Muscle of leg (tissue), 11 donors: ENCODE measurements around the gene GFAP. TPM values are rescaled to one million over a fixed set of nuclear protein-coding genes. Genes with fewer than 3 reads are reported as not detected.

Experiments used
- DNase-seq: peaks from one replicate; pipeline ENCODE4 v3.0.0; 2013
- H3K27ac ChIP-seq: one replicate; pipeline ENCODE4 v1.5.1; 2013; ENCODE audit warnings: mild to moderate bottlenecking, low read length, control low read depth
- H3K27me3 ChIP-seq: one replicate; pipeline ENCODE4 v1.6.1; 2013; ENCODE audit warnings: low read length; ENCODE audit not compliant: control insufficient read depth, insufficient read depth
- H3K36me3 ChIP-seq: one replicate; pipeline ENCODE4 v1.6.1; 2013; ENCODE audit warnings: low read length; ENCODE audit not compliant: control insufficient read depth, insufficient read depth
- H3K4me1 ChIP-seq: one replicate; pipeline ENCODE4 v1.6.1; 2013; ENCODE audit warnings: low read length; ENCODE audit not compliant: control insufficient read depth, insufficient read depth
- H3K4me3 ChIP-seq: one replicate; pipeline ENCODE4 v1.5.1; 2013; ENCODE audit warnings: low read length, control low read depth
- H3K9me3 ChIP-seq: replicated peaks from 2 replicates; pipeline ENCODE4 v1.6.1; 2013; ENCODE audit warnings: low read depth, low read length; ENCODE audit not compliant: control insufficient read depth
- WGBS: methylation state at CpG from one replicate; pipeline ENCODE4 v1.1.5; 2013; ENCODE audit warnings: missing lambda C conversion rate; ENCODE audit not compliant: insufficient coverage; 5-methylcytosine and 5-hydroxymethylcytosine counted together
- polyA plus RNA-seq, 8 donors: library from polyadenylated mRNA; unstranded; fragments of 120-200 nt; gene quantifications; one replicate each; pipeline versions ENCODE4 v1.2.1 to v1.2.3, GENCODE V29; 2013; ENCODE audit warnings: inconsistent platforms in 1 of 8, low replicate concordance in 1 of 8; ENCODE audit not compliant: insufficient read length in 8 of 8, insufficient read depth in 1 of 8
- total RNA-seq: library from RNA; stranded (reverse); fragments of 120-200 nt; gene quantifications from one replicate; pipeline ENCODE4 v1.2.4, GENCODE V29; 2013

The GFAP gene
- total and polyA plus RNA-seq, 9 donors = 0.12 to 1.1 (median 0.29) TPM

- WGBS = no CpG with 5 or more reads among the region's 1 CpG
- Histone ChIP-seq H3K27me3 (no peaks in the 10 kb centered on the region), H3K4me3 (no peak overlapping the region), H3K9me3 (no peaks in the 10 kb centered on the region), H3K27ac (no peak overlapping the region), H3K36me3 (peaks cover 69% of the 10 kb centered on the region), H3K4me1 (no peaks in the 10 kb centered on the region)
- DNase-seq = peak; percentile 83
Measured at GRCh38 chr17:44865231-44865660, 50.1 kb downstream of the GFAP start.

- no peak for DNase-seq
- Histone ChIP-seq H3K36me3 (peaks cover 71% of the 10 kb centered on the region), H3K9me3 (no peaks in the 10 kb centered on the region), H3K27ac (no peak overlapping the region), H3K27me3 (no peaks in the 10 kb centered on the region), H3K4me1 (no peaks in the 10 kb centered on the region), H3K4me3 (no peak overlapping the region)
- 73% methylated on average over 10 of the region's 10 CpGs for WGBS
Measured at GRCh38 chr17:44864831-44865230, 50.5 kb downstream of the GFAP start.

DNA sequence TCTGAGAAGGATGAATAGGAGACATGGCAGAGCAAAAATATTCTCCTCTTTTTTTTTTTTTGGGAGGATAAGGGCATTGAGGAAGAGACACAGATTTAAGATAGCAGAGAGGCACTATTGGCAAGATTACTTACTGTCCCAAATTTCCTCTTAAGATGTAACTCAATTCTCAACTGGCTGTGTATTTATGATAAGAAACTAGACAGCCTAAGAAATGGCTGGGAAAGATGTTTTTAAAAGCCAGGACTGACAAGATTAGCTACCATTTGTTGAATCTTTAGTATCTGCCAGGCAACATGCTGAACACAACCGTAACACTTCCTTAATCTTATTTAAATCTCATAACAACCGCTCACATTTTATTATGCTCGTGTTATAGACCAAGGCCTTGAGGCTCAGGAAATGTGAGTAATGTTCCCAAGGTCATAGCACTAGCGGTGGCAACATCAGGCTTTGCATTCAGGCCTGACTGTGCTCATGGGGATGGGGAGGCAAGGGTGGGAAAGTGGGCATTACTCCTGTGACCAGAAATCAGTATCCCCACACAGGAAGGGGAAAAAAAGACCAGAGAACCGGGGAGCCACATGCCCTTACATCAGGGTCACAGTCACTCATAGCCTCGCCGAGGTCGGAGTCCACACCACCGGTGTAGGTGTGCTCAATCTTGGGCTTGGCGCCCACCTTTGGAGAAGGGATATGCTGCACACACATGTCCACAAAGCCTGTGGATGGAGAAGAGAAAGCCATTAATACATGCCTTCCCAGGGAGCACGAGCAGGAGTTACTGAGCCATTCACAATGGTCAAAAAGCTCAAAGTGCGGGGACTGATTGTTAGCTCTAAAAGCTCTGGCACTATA lies 52.0 kb downstream of the GFAP start:
- Histone ChIP-seq H3K36me3 (peaks cover 73% of the 10 kb centered on the region), H3K27me3 (no peaks in the 10 kb centered on the region), H3K4me3 (no peak overlapping the region), H3K9me3 (no peaks in the 10 kb centered on the region), H3K27ac (no peak overlapping the region), H3K4me1 (no peaks in the 10 kb centered on the region)
- WGBS = 93% methylated on average over 6 of the region's 12 CpGs
- DNase-seq = no peak

- WGBS = 95% methylated on average over 8 of the region's 9 CpGs
- Histone ChIP-seq H3K4me3 (no peak overlapping the region), H3K27me3 (no peaks in the 10 kb centered on the region), H3K4me1 (no peaks in the 10 kb centered on the region), H3K36me3 (peaks cover 72% of the 10 kb centered on the region), H3K9me3 (no peaks in the 10 kb centered on the region), H3K27ac (no peak overlapping the region)
- DNase-seq = no peak
Measured at GRCh38 chr17:44862278-44862914, 52.9 kb downstream of the GFAP start.

- no peaks in the 10 kb centered on the region for H3K27me3 ChIP-seq
- no peaks in the 10 kb centered on the region for H3K9me3 ChIP-seq
- H3K4me1 ChIP-seq = no peaks in the 10 kb centered on the region
- DNase-seq = no peak
- H3K36me3 ChIP-seq = peaks cover 89% of the 10 kb centered on the region
- no peak overlapping the region for H3K27ac ChIP-seq
- no peak overlapping the region for H3K4me3 ChIP-seq
- 100% methylated on average over 4 of the region's 5 CpGs for WGBS
Measured at GRCh38 chr17:44859701-44860100, 55.6 kb downstream of the GFAP start.

- Histone ChIP-seq H3K4me1 (peaks cover 1% of the 10 kb centered on the region), H3K4me3 (no peak overlapping the region), H3K36me3 (peaks cover 84% of the 10 kb centered on the region), H3K27me3 (no peaks in the 10 kb centered on the region), H3K9me3 (no peaks in the 10 kb centered on the region), H3K27ac (no peak overlapping the region)
- no peak for DNase-seq
- 100% methylated on average over 1 of the region's 5 CpGs for WGBS
Measured at GRCh38 chr17:44854192-44854591, 61.1 kb downstream of the GFAP start.

Other genes with a start within 250 kb of the GFAP start
- gene CCDC43, start 225.7 kb downstream of the GFAP start, total RNA-seq = 35.3 TPM
- gene CCDC43, start 225.7 kb downstream of the GFAP start, polyA plus RNA-seq = 10 to 100 TPM; 25.6 to 36.3 (median 30.8) TPM
- gene DBF4B, start 206.8 kb downstream of the GFAP start, total RNA-seq = 4.1 TPM
- 10 to 100 TPM in 2 of 8 donors, 1 to 10 TPM in 6; 6.0 to 11.3 (median 7.8) TPM for gene DBF4B, start 206.8 kb downstream of the GFAP start, polyA plus RNA-seq
- 1.3 TPM for gene ADAM11, start 156.5 kb downstream of the GFAP start, total RNA-seq
- 1 to 10 TPM; 1.8 to 4.3 (median 2.3) TPM for gene ADAM11, start 156.5 kb downstream of the GFAP start, polyA plus RNA-seq
- 22.1 TPM for gene GJC1, start 85.2 kb downstream of the GFAP start, total RNA-seq
- gene GJC1, start 85.2 kb downstream of the GFAP start, polyA plus RNA-seq = 10 to 100 TPM; 19.3 to 35.4 (median 24.3) TPM
- 6.6 TPM for gene HIGD1B, start 67.6 kb downstream of the GFAP start, total RNA-seq
- gene HIGD1B, start 67.6 kb downstream of the GFAP start, polyA plus RNA-seq = 1 to 10 TPM; 3.4 to 5.8 (median 4.1) TPM
- gene EFTUD2, start 16.1 kb downstream of the GFAP start, total RNA-seq = 53.4 TPM
- 10 to 100 TPM; 59.2 to 76.4 (median 68.8) TPM for gene EFTUD2, start 16.1 kb downstream of the GFAP start, polyA plus RNA-seq
- 1.9 TPM for gene KIF18B, start 32.3 kb upstream of the GFAP start, total RNA-seq
- 10 to 100 TPM in 4 of 8 donors, 1 to 10 TPM in 4; 7.4 to 12.2 (median 9.6) TPM for gene KIF18B, start 32.3 kb upstream of the GFAP start, polyA plus RNA-seq
- 5.3 TPM for gene C1QL1, start 52.8 kb upstream of the GFAP start, total RNA-seq
- 10 to 100 TPM in 1 of 8 donors, 1 to 10 TPM in 6, under 1 TPM in 1; 0.82 to 11.1 (median 2.4) TPM for gene C1QL1, start 52.8 kb upstream of the GFAP start, polyA plus RNA-seq
- 27.2 TPM for gene DCAKD, start 136.1 kb upstream of the GFAP start, total RNA-seq
- 10 to 100 TPM; 28.0 to 40.1 (median 33.7) TPM for gene DCAKD, start 136.1 kb upstream of the GFAP start, polyA plus RNA-seq
- gene NMT1, start 145.8 kb upstream of the GFAP start, total RNA-seq = 45.6 TPM
- gene NMT1, start 145.8 kb upstream of the GFAP start, polyA plus RNA-seq = 10 to 100 TPM; 34.0 to 49.1 (median 37.8) TPM
- gene PLCD3, start 217.0 kb upstream of the GFAP start, total RNA-seq = 15.1 TPM
- gene PLCD3, start 217.0 kb upstream of the GFAP start, polyA plus RNA-seq = 10 to 100 TPM; 28.9 to 53.0 (median 39.5) TPM
- 4.1 TPM for gene ACBD4, start 220.2 kb upstream of the GFAP start, total RNA-seq
- 1 to 10 TPM; 4.2 to 7.7 (median 5.5) TPM for gene ACBD4, start 220.2 kb upstream of the GFAP start, polyA plus RNA-seq
- 8.6 TPM for gene HEXIM1, start 233.0 kb upstream of the GFAP start, total RNA-seq
- gene HEXIM1, start 233.0 kb upstream of the GFAP start, polyA plus RNA-seq = 10 to 100 TPM; 21.2 to 28.0 (median 24.1) TPM
- gene HEXIM2, start 246.4 kb upstream of the GFAP start, total RNA-seq = 6.2 TPM
- gene HEXIM2, start 246.4 kb upstream of the GFAP start, polyA plus RNA-seq = 1 to 10 TPM; 6.8 to 9.1 (median 7.8) TPM